ENCODE measurements around the gene TRIOBP.
A peak's percentile ranks its signal among the peaks of the same experiment; 100 is the strongest.

The TRIOBP gene

DNA sequence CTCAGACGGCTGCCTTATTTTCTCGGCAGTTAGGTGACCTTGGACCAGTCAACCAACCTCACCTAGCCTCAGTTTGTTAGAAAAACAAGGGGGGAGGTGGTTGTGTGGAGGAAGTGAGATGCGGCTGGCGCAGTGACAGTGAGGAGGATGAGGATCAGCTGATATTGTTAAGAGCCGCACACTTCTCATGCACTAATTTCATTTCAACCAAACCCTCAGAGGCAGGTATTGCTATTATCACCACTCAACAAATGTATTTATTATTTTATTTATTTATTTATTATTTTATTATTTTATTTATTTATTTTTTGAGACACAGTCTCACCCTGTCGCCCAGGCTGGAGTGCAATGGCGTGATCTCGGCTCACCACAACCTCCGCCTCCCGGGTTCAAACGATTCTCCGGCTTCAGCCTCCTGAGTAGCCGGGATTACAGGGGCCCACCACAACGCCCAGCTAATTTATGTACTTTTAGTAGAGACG is 19.3 kb upstream of the TRIOBP start:
- H3K9me3 ChIP-seq (ENCODE audit: control insufficient read depth, insufficient read depth, low read depth, low read length): no peaks in the 10 kb centered on the region
- peaks cover 9% of the 10 kb centered on the region for H3K4me1 ChIP-seq (ENCODE audit: control insufficient read depth, insufficient read depth, low read length)
- TF ChIP-seq ZNF623 (tag by site-specific recombination; IDR thresholded peaks at IDR 0.05): peak; percentile 17; the same call in 1 of the 2 replicates
- 0 out of 2 replicates have a peak, but pooled peaks have one; percentile 2 for TF ChIP-seq ZNF10 (tag by site-specific recombination; IDR thresholded peaks at IDR 0.05)
- no peak for TF ChIP-seq ZNF16 (tag by site-specific recombination; IDR thresholded peaks at IDR 0.05; ENCODE audit: low read depth)
- no peak for TF ChIP-seq ZNF530 (tag by site-specific recombination; IDR thresholded peaks at IDR 0.05; ENCODE audit: low read depth)
- TF ChIP-seq, protein P1, sequence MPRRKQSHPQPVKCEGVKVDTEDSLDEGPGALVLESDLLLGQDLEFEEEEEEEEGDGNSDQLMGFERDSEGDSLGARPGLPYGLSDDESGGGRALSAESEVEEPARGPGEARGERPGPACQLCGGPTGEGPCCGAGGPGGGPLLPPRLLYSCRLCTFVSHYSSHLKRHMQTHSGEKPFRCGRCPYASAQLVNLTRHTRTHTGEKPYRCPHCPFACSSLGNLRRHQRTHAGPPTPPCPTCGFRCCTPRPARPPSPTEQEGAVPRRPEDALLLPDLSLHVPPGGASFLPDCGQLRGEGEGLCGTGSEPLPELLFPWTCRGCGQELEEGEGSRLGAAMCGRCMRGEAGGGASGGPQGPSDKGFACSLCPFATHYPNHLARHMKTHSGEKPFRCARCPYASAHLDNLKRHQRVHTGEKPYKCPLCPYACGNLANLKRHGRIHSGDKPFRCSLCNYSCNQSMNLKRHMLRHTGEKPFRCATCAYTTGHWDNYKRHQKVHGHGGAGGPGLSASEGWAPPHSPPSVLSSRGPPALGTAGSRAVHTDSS (tag by site-specific recombination; IDR thresholded peaks at IDR 0.05): peak; percentile 44
- no peak for TF ChIP-seq ZNF37A (tag by site-specific recombination; IDR thresholded peaks at IDR 0.05)
- no peak for TF ChIP-seq ZNF76 (tag by site-specific recombination; IDR thresholded peaks at IDR 0.05; ENCODE audit: borderline replicate concordance, low read depth)
- no peak for TF ChIP-seq ZNF174 (tag by site-specific recombination; IDR thresholded peaks at IDR 0.05)
- no peak for TF ChIP-seq ZNF677 (tag by site-specific recombination; IDR thresholded peaks at IDR 0.05)
- no peak for TF ChIP-seq ZNF221 (tag by site-specific recombination; IDR thresholded peaks at IDR 0.05; ENCODE audit: borderline replicate concordance)
- no peak for TF ChIP-seq HOXC10 (CRISPR knock-in tag; IDR thresholded peaks at IDR 0.05)
- ChIA-PET POLR2A (interaction anchor here (0.6 to 3.9 kb wide), 8 partner anchors 10 to 69 kb away, joined by 3 to 78 read pairs (median 4); partner anchors contain the start of genes GGA1 and PDXP), CTCF (interaction anchor here (0.6 to 15.8 kb wide), 3 partner anchors 39 to 1005 kb away, joined by 3 to 353 read pairs (median 3); partner anchors contain the start of gene SH3BP1)
- H3K36me3 ChIP-seq (ENCODE audit: control insufficient read depth in 2 of 2, insufficient read depth in 1 of 2, low read length in 2 of 2): no peaks in the 10 kb centered on the region
- peak overlapping the region; percentile 39 for H3K4me3 ChIP-seq (ENCODE audit: low read depth, low read length)
- H3K27ac ChIP-seq (ENCODE audit: extremely low read depth, low read depth, low read length): no peak overlapping the region

DNA sequence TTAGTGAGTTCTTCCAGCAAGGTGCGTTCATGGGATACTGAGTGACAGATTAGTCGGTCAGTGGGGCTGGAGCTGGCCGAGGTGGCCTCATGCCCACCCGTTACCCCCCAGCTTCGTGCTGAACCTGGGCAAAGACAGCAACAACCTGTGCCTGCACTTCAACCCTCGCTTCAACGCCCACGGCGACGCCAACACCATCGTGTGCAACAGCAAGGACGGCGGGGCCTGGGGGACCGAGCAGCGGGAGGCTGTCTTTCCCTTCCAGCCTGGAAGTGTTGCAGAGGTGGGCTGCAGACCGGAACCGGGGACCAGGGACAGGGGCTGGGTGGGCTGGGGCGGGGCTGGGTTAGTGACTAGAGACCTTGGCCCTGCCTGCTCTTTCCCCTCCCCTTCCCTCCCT is 18.5 kb upstream of the TRIOBP start:
- TF ChIP-seq, protein P2, sequence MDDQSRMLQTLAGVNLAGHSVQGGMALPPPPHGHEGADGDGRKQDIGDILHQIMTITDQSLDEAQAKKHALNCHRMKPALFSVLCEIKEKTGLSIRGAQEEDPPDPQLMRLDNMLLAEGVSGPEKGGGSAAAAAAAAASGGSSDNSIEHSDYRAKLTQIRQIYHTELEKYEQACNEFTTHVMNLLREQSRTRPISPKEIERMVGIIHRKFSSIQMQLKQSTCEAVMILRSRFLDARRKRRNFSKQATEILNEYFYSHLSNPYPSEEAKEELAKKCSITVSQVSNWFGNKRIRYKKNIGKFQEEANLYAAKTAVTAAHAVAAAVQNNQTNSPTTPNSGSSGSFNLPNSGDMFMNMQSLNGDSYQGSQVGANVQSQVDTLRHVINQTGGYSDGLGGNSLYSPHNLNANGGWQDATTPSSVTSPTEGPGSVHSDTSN (CRISPR knock-in tag; IDR thresholded peaks at IDR 0.05): no peak
- no peak for TF ChIP-seq ZNF324 (tag by site-specific recombination; IDR thresholded peaks at IDR 0.05)
- TF ChIP-seq ZNF623 (tag by site-specific recombination; IDR thresholded peaks at IDR 0.05): no peak
- peak; percentile 72 for TF ChIP-seq ZFHX2 (tag by site-specific recombination; conservative IDR thresholded peaks at IDR 0.05)
- TF ChIP-seq EGR2 (tag by site-specific recombination; IDR thresholded peaks at IDR 0.05; ENCODE audit: low read depth): peak; percentile 65
- Histone ChIP-seq H3K36me3 (ENCODE audit: control insufficient read depth in 2 of 2, insufficient read depth in 1 of 2, low read length in 2 of 2) (no peaks in the 10 kb centered on the region), H3K4me1 (ENCODE audit: control insufficient read depth, insufficient read depth, low read length) (peaks cover 9% of the 10 kb centered on the region), H3K4me3 (ENCODE audit: low read depth, low read length) (no peak overlapping the region), H3K27ac (ENCODE audit: extremely low read depth, low read depth, low read length) (no peak overlapping the region), H3K9me3 (ENCODE audit: control insufficient read depth, insufficient read depth, low read depth, low read length) (no peaks in the 10 kb centered on the region)
- POLR2A ChIA-PET: interaction anchor here (0.6 to 0.8 kb wide), 3 partner anchors 10 to 38 kb away, joined by 3 to 5 read pairs (median 5); no protein-coding TSS in a partner anchor
- CTCF ChIA-PET: interaction anchor here (0.7 to 15.8 kb wide), 4 partner anchors 18 to 89 kb away, joined by 3 to 353 read pairs (median 46); partner anchors contain the start of genes PDXP and SH3BP1

DNA sequence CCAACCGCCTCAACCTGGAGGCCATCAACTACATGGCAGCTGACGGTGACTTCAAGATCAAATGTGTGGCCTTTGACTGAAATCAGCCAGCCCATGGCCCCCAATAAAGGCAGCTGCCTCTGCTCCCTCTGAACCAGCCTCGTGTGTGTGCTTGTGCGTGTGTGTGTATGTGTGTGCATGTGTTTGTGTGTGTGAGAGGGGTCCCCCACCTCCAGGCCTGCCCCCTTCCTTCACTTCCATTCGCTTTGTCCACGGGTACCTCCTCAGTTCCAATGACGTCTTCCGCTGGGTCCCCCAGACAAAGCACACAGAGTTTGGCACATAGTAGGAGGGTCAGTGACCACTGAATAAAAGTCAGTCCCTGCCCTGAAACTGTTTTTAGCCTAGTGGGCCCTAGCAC is 17.2 kb upstream of the TRIOBP start:
- TF ChIP-seq HOXC10 (CRISPR knock-in tag; IDR thresholded peaks at IDR 0.05): no peak
- TF ChIP-seq GLIS2 (tag by site-specific recombination; IDR thresholded peaks at IDR 0.05): peak; percentile 19; the same call in 1 of the 2 replicates
- TF ChIP-seq, protein P3, sequence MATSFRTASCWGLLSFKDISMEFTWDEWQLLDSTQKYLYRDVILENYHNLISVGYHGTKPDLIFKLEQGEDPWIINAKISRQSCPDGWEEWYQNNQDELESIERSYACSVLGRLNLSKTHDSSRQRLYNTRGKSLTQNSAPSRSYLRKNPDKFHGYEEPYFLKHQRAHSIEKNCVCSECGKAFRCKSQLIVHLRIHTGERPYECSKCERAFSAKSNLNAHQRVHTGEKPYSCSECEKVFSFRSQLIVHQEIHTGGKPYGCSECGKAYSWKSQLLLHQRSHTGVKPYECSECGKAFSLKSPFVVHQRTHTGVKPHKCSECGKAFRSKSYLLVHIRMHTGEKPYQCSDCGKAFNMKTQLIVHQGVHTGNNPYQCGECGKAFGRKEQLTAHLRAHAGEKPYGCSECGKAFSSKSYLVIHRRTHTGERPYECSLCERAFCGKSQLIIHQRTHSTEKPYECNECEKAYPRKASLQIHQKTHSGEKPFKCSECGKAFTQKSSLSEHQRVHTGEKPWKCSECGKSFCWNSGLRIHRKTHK (tag by site-specific recombination; IDR thresholded peaks at IDR 0.05): no peak
- TF ChIP-seq, protein P4, sequence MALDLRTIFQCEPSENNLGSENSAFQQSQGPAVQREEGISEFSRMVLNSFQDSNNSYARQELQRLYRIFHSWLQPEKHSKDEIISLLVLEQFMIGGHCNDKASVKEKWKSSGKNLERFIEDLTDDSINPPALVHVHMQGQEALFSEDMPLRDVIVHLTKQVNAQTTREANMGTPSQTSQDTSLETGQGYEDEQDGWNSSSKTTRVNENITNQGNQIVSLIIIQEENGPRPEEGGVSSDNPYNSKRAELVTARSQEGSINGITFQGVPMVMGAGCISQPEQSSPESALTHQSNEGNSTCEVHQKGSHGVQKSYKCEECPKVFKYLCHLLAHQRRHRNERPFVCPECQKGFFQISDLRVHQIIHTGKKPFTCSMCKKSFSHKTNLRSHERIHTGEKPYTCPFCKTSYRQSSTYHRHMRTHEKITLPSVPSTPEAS (tag by site-specific recombination; IDR thresholded peaks at IDR 0.05): peak; percentile 72
- Histone ChIP-seq H3K4me1 (ENCODE audit: control insufficient read depth, insufficient read depth, low read length) (peaks cover 9% of the 10 kb centered on the region), H3K9me3 (ENCODE audit: control insufficient read depth, insufficient read depth, low read depth, low read length) (no peaks in the 10 kb centered on the region), H3K4me3 (ENCODE audit: low read depth, low read length) (no peak overlapping the region), H3K27ac (ENCODE audit: extremely low read depth, low read depth, low read length) (no peak overlapping the region), H3K36me3 (ENCODE audit: control insufficient read depth in 2 of 2, insufficient read depth in 1 of 2, low read length in 2 of 2) (no peaks in the 10 kb centered on the region)
- ChIA-PET CTCF (interaction anchor here (0.6 to 15.8 kb wide), 8 partner anchors 12 to 112 kb away, joined by 3 to 353 read pairs (median 5); partner anchors contain the start of genes PDXP and SH3BP1), POLR2A (interaction anchor here (1.9 kb wide), 1 partner anchor 21 kb away, joined by 14 read pairs; the partner anchor contains the start of gene PDXP)

All from HEK293 (cell line).